Measurements from ENCODE around the gene MTUS2.

MTUS2 gene

GRCh38 chr13:29022968-29023367 is 202.8 kb downstream of the MTUS2 start:
- Histone ChIP-seq H3K36me3 (no peaks in the 10 kb centered on the region), H3K27me3 (no peaks in the 10 kb centered on the region), H3K9me3 (no peaks in the 10 kb centered on the region), H3K4me3 (no peak overlapping the region), H3K27ac (no peak overlapping the region), H3K4me1 (no peaks in the 10 kb centered on the region)
- no peak for DNase-seq
- no peak for TF ChIP-seq CTCF (IDR thresholded peaks at IDR 0.05)
- intact Hi-C loops (cut with DNase I; ENCODE audit: low total_unique reads), result no loop called here

GRCh38 chr13:29024783-29025182 is 204.6 kb downstream of the MTUS2 start:
- DNase-seq, result no peak
- intact Hi-C loops (cut with DNase I; ENCODE audit: low total_unique reads), result no loop called here
- no peaks in the 10 kb centered on the region for H3K4me1 ChIP-seq

GRCh38 chr13:29028868-29029267 is 208.7 kb downstream of the MTUS2 start:
- H3K4me1 ChIP-seq, result no peaks in the 10 kb centered on the region
- no peak overlapping the region for H3K4me3 ChIP-seq
- no peaks in the 10 kb centered on the region for H3K9me3 ChIP-seq
- no peaks in the 10 kb centered on the region for H3K27me3 ChIP-seq
- H3K36me3 ChIP-seq, result no peaks in the 10 kb centered on the region
- intact Hi-C loops (cut with DNase I; ENCODE audit: low total_unique reads), result no loop called here
- TF ChIP-seq CTCF (IDR thresholded peaks at IDR 0.05), result no peak
- no peak for DNase-seq
- no peak overlapping the region for H3K27ac ChIP-seq

More at GRCh38 chr13:29024783-29025182, 204.6 kb downstream of the MTUS2 start:
- no peaks in the 10 kb centered on the region for H3K27me3 ChIP-seq
- no peaks in the 10 kb centered on the region for H3K9me3 ChIP-seq
- no peak for TF ChIP-seq CTCF (IDR thresholded peaks at IDR 0.05)
- H3K36me3 ChIP-seq, result no peaks in the 10 kb centered on the region
- no peak overlapping the region for H3K27ac ChIP-seq
- no peak overlapping the region for H3K4me3 ChIP-seq

- Histone ChIP-seq H3K27me3 (no peaks in the 10 kb centered on the region), H3K27ac (no peak overlapping the region), H3K4me1 (no peaks in the 10 kb centered on the region), H3K9me3 (no peaks in the 10 kb centered on the region), H3K36me3 (no peaks in the 10 kb centered on the region), H3K4me3 (no peak overlapping the region)
- intact Hi-C loops (cut with DNase I; ENCODE audit: low total_unique reads), result no loop called here
- DNase-seq, result no peak
- TF ChIP-seq CTCF (IDR thresholded peaks at IDR 0.05), result no peak
Observed at GRCh38 chr13:29038700-29039099, 218.6 kb downstream of the MTUS2 start.

GRCh38 chr13:29039212-29039611 is 219.1 kb downstream of the MTUS2 start:
- Histone ChIP-seq H3K27me3 (no peaks in the 10 kb centered on the region), H3K9me3 (no peaks in the 10 kb centered on the region), H3K27ac (no peak overlapping the region), H3K4me3 (no peak overlapping the region), H3K36me3 (no peaks in the 10 kb centered on the region), H3K4me1 (no peaks in the 10 kb centered on the region)
- intact Hi-C loops (cut with DNase I; ENCODE audit: low total_unique reads), result no loop called here
- no peak for DNase-seq
- no peak for TF ChIP-seq CTCF (IDR thresholded peaks at IDR 0.05)

- Histone ChIP-seq H3K27me3 (no peaks in the 10 kb centered on the region), H3K36me3 (no peaks in the 10 kb centered on the region), H3K4me1 (no peaks in the 10 kb centered on the region), H3K27ac (no peak overlapping the region), H3K9me3 (no peaks in the 10 kb centered on the region), H3K4me3 (no peak overlapping the region)
- DNase-seq, result no peak
- no peak for TF ChIP-seq CTCF (IDR thresholded peaks at IDR 0.05)
- intact Hi-C loops (cut with DNase I; ENCODE audit: low total_unique reads), result no loop called here
Observed at GRCh38 chr13:29046588-29046987, 226.4 kb downstream of the MTUS2 start.

All from tibial artery (tissue), 4 donors.